Spleen (tissue), 7 donors: ENCODE results near the gene ZSCAN5B.
"Not testable (repeated sequence)": the region's sequence is repeated elsewhere in the genome, so short reads cannot be mapped to it uniquely, and the experiment has no call there.

Source experiments
- POLR2A ChIP-seq, 3 donors: fragments of 450-650 bp; IDR thresholded peaks; one replicate each; pipeline ENCODE4 v1.5.1; 2017; ENCODE audit warnings: antibody characterized with exemption in 3 of 3, mild to moderate bottlenecking in 1 of 3
- POLR2AphosphoS5 ChIP-seq, 3 donors: sonication (generic); formaldehyde crosslinking; IDR thresholded peaks; one replicate each; pipeline ENCODE4 v1.5.1; 2017; ENCODE audit warnings: antibody characterized with exemption in 3 of 3
- TF ChIP-seq, protein P1 (sequence below), 11 experiments: fragments of 200-600 bp in 7 of 11; fragments of 450-650 bp in 4 of 11; sonication (generic) in 4 of 11; IDR thresholded peaks in 8 of 11; conservative IDR thresholded peaks in 3 of 11; 1 replicate in 7 of 11; 2 replicates in 4 of 11; pipeline versions ENCODE4 v1.4.0 to v1.8.0; 2016 to 2021; ENCODE audit warnings: antibody characterized with exemption in 11 of 11, inconsistent platforms in 4 of 11, mild to moderate bottlenecking in 1 of 11
- donor health status: DM: no; HTN: no; CAD: no; lungs with moderate emphysema.
- donor health status: DM: no; HTN: no; CAD: no.
- donor health status: DM: no; HTN: no; CAD: no.

DNA sequence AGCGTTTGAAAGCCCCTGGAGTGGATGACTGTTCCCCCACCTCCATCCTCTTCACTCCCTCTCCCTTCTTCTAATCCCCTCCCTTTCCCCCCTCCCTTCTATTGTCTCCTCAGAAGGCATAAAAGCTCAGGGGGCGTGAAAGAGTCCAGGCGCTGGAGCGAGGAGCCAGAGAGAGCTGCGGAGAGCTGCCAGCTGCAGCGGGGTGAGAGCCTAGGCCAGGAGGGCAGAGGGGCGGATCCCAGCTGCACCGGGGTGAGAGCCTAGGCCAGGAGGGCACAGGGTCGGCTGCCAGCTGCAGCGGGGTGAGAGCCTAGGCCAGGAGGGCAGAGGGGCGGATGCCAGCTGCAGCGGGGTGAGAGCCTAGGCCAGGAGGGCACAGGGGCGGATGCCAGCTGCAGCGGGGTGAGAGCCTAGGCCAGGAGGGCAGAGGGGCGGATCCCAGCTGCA, 21.7 kb downstream of the ZSCAN5B start, which contains the start of gene GALP:
- TF ChIP-seq, protein P1, sequence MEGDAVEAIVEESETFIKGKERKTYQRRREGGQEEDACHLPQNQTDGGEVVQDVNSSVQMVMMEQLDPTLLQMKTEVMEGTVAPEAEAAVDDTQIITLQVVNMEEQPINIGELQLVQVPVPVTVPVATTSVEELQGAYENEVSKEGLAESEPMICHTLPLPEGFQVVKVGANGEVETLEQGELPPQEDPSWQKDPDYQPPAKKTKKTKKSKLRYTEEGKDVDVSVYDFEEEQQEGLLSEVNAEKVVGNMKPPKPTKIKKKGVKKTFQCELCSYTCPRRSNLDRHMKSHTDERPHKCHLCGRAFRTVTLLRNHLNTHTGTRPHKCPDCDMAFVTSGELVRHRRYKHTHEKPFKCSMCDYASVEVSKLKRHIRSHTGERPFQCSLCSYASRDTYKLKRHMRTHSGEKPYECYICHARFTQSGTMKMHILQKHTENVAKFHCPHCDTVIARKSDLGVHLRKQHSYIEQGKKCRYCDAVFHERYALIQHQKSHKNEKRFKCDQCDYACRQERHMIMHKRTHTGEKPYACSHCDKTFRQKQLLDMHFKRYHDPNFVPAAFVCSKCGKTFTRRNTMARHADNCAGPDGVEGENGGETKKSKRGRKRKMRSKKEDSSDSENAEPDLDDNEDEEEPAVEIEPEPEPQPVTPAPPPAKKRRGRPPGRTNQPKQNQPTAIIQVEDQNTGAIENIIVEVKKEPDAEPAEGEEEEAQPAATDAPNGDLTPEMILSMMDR (IDR thresholded peaks at IDR 0.05 in 8 of 11, conservative IDR thresholded peaks at IDR 0.05 in 3 of 11): not testable (repeated sequence)
- not testable (repeated sequence) for TF ChIP-seq POLR2A, POLR2AphosphoS5 (IDR thresholded peaks at IDR 0.05)
